Naive B cell (primary cell): ENCODE measurements around the gene C2orf49. TPM values are rescaled to one million over a fixed set of nuclear protein-coding genes. Genes with fewer than 3 reads are reported as not detected.

ENCODE experiments used
- ATAC-seq, 2 donors: fragments of 150-1000 bp; cut with Tn5 transposase; 2 replicates each; pipeline ENCODE4 v1.10.0; 2021; ENCODE audit warnings: low read depth in 2 of 2, mild to moderate bottlenecking in 2 of 2, moderate library complexity in 2 of 2
- DNase-seq: peaks from one replicate; pipeline ENCODE4 v3.0.0; 2022
- H3K27ac Mint-ChIP-seq, 6 donors: one replicate each; pipeline ENCODE4 v1.8.0; 2020 to 2022; ENCODE audit warnings: mild to moderate bottlenecking in 6 of 6, mixed read lengths in 6 of 6, moderate library complexity in 5 of 6, inconsistent platforms in 2 of 6
- H3K27me3 Mint-ChIP-seq, 3 donors: one replicate each; pipeline ENCODE4 v1.8.0; 2021 to 2022; ENCODE audit warnings: mixed read lengths in 3 of 3, mild to moderate bottlenecking in 1 of 3
- H3K36me3 Mint-ChIP-seq, 2 donors: one replicate each; pipeline ENCODE4 v1.8.0; 2020 to 2022; ENCODE audit warnings: mixed read lengths in 2 of 2, inconsistent platforms in 1 of 2, mild to moderate bottlenecking in 1 of 2
- H3K4me1 Mint-ChIP-seq, 3 donors: one replicate each; pipeline ENCODE4 v1.8.0; 2020 to 2022; ENCODE audit warnings: mixed read lengths in 3 of 3, inconsistent platforms in 1 of 3, mild to moderate bottlenecking in 1 of 3, moderate library complexity in 1 of 3
- H3K4me3 Mint-ChIP-seq, 8 donors: one replicate each; pipeline ENCODE4 v1.8.0; 2020 to 2022; ENCODE audit warnings: mild to moderate bottlenecking in 8 of 8, mixed read lengths in 8 of 8, moderate library complexity in 8 of 8, inconsistent platforms in 2 of 8
- H3K9me3 Mint-ChIP-seq, 7 donors: one replicate each; pipeline ENCODE4 v1.8.0; 2020 to 2022; ENCODE audit warnings: mixed read lengths in 7 of 7, mild to moderate bottlenecking in 5 of 7, inconsistent platforms in 2 of 7, moderate library complexity in 1 of 7
- polyA plus RNA-seq, 6 donors: library from polyadenylated mRNA; unstranded; fragments of 300-500 nt; fragmentation: Illumina TruSeq; gene quantifications; one replicate each; pipeline ENCODE4 v1.2.3, GENCODE V29; 2021; ENCODE audit warnings: low read depth in 6 of 6

C2orf49 gene
- polyA plus RNA-seq, 6 donors from 2014 or later, result 12.0 to 16.3 (median 12.7) TPM

DNA sequence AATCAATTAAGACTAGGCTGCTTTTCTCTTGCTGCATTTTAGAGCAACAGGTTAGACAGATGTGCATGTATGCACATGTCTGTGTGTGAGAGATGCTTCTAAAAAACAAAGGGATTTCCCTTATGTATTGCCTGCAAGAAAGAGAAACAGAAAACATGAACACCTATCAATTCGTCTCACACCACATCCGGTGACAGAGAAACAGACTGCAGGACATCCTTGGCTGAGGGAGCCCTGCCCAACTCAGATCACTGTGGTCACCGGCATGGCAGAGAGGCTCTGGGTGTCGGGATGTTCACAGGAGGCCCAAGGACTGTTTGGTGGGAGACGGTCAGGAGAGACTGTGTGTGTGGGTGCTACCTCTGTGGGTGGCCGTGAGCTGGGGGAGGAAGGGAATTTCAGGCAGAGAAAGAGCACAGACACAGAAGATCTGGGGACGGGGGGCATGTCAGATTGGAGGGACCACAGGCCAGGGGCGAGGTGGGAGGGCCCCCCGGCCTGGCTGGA, 36.6 kb downstream of the C2orf49 start:
- Mint-ChIP-seq H3K4me3 (no peak overlapping the region), H3K4me1 (peaks cover 5 to 12% (median 9%) of the 10 kb centered on the region in 3 donors), H3K9me3 (no peaks in the 10 kb centered on the region), H3K27ac (peak overlapping the region in 1 of 6 donors; percentile 20), H3K36me3 (no peaks in the 10 kb centered on the region), H3K27me3 (peaks cover 7 to 17% (median 8%) of the 10 kb centered on the region in 3 donors)
- ATAC-seq, result no peak
- no peak for DNase-seq

DNA sequence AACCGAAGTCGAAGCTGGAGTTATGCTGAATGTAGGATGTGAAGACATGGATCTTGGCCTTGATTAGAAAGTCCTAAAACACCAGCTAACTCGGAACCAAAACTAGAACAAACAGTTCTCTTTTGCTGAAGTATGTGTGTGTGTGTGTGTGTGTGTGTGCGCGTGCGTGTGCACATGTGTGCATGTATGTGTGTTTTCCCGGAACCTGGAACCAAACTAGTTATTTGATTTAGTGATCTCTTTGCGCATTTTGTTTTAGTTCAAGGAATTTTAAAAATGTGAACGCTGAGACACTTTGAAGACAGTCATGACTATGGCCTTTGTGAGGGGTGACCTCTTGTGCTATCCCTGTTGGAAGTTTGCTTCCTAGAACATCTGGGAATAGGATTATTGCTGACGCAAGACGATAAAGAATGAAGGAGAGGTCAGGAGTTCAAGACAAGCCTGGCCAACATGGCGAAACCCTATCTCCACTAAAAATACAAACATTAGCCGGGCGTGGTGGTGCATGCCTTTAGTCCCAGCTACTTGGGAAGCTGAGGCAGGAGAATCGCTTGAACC, 37.7 kb downstream of the C2orf49 start:
- H3K36me3 Mint-ChIP-seq, result no peaks in the 10 kb centered on the region
- peaks cover 0 to 2% (median 2%) of the 10 kb centered on the region in 3 donors for H3K4me1 Mint-ChIP-seq
- H3K9me3 Mint-ChIP-seq, result no peaks in the 10 kb centered on the region
- no peak overlapping the region for H3K4me3 Mint-ChIP-seq
- peaks cover 3 to 10% (median 10%) of the 10 kb centered on the region in 3 donors for H3K27me3 Mint-ChIP-seq
- no peak for DNase-seq
- ATAC-seq, result no peak
- no peak overlapping the region for H3K27ac Mint-ChIP-seq

DNA sequence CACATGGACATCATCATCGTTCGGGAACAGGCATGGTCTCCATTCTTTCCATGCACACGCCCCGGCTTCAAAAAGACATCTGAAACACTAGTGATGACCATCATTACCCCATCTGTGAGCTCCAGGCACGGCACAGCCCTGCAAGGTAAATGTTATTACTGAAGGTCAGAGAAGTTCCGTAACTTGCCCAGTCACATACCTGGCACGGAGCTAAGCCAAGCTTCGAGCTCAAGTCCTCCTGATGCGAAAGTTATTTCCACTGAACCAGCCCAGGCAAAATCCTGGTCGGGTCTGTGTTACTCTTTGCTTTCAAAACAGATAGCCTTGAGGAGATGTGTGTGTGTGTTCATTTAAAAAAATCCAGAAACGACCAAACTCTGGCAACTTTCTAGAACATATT, 38.7 kb downstream of the C2orf49 start:
- Mint-ChIP-seq H3K27ac (no peak overlapping the region), H3K4me1 (no peaks in the 10 kb centered on the region), H3K4me3 (no peak overlapping the region), H3K9me3 (no peaks in the 10 kb centered on the region), H3K36me3 (no peaks in the 10 kb centered on the region), H3K27me3 (peaks cover 3 to 8% (median 8%) of the 10 kb centered on the region in 3 donors)
- DNase-seq (no peak), ATAC-seq (no peak)

DNA sequence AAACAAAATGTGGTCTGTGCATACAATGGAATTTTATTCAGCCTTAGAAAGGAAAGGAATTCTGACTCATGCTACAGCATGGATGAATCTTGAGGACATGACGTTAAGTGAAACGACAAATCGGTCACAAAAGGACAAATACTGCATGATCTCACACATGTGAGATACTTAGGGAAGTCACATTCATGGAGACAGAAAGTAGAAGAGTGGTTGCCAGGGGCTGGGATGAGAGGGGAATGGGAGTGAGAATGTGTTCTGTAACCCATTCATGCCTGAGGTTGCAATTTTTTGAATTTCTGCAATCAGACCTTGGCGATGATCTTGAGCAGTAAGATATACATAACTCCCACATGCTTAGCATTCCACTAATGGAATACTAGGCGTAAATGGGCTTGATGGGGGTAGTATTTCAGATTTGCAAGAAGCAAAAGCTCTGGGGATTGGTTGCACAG, 39.5 kb downstream of the C2orf49 start:
- DNase-seq, result no peak
- Mint-ChIP-seq H3K27ac (peak overlapping the region in 1 of 6 donors; percentile 77), H3K4me3 (no peak overlapping the region), H3K36me3 (no peaks in the 10 kb centered on the region), H3K4me1 (no peaks in the 10 kb centered on the region), H3K27me3 (peaks cover 3 to 8% (median 8%) of the 10 kb centered on the region in 3 donors), H3K9me3 (no peaks in the 10 kb centered on the region)
- no peak for ATAC-seq

DNA sequence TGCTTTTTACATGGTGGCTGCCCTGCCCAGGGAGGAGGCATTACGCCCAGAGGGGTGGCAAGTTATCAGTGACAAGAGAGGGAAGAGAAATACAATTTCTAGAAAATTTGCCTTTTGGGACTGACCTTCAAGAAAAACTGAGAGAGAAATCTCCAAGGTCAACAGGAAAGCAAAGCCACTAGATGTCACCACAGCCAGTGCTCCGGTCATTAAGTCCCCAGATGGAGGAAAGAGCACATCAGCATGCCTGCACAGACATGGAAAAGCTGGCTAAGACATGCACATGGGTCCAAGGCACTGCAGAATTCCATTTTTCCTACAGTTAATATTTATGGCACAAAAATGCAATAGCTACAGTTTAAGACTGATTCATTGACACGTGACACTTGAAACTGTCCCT, 40.5 kb downstream of the C2orf49 start:
- no peak overlapping the region for H3K4me3 Mint-ChIP-seq
- DNase-seq (no peak), ATAC-seq (no peak)
- H3K4me1 Mint-ChIP-seq, result no peaks in the 10 kb centered on the region
- peaks cover 3 to 8% (median 8%) of the 10 kb centered on the region in 3 donors for H3K27me3 Mint-ChIP-seq
- no peaks in the 10 kb centered on the region for H3K9me3 Mint-ChIP-seq
- H3K36me3 Mint-ChIP-seq, result no peaks in the 10 kb centered on the region
- no peak overlapping the region for H3K27ac Mint-ChIP-seq

DNA sequence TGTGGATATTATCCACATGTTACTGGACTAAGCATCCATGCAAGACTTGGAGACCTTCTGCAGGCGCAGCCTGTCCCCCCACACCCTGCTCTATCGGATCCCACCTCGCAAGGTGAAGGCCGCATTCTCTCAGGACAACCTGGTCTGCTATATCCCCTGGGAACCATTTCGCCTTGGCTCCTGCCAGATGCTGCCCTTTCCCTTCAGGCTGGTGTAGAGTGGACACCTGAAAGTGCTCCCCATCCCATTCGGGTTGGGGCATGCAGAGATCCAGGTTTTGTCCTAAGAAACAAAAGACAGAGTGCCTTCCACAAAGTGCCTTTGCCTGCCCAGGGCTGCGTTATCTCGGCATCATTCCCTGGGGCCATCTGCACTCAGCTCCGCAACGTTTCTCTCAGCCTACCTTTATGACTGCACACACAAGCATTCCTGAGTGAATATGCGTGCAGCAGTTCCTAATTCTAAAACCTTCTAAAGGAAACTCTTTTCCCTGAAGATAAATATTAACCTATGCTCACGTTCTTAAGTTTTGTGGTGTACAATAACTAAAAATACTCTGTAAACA, 41.0 kb downstream of the C2orf49 start:
- no peaks in the 10 kb centered on the region for H3K9me3 Mint-ChIP-seq
- ATAC-seq, result no peak
- DNase-seq, result no peak

DNA sequence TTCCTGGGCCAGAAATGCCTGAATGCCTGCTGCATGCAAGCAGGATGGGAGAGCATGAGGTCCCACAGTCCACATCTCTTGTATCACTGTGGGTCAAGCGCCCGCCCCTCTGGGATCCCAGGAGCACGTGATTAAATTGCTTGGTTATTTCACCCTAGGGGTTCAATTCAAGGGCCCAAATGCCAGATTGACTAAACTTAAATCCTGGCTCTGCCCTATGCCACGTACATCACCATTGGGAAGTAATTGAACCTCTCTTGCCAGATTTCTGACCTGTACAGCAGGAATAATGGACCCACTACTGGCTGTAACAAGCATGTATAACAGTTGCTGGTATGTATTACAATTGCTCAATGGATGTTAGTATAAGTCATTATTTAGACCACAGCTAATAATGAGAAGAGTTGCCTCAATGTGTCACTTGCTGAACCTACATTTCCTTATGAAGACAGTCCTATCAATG, 41.6 kb downstream of the C2orf49 start:
- H3K9me3 Mint-ChIP-seq, result no peaks in the 10 kb centered on the region
- H3K27me3 Mint-ChIP-seq, result peaks cover under 1 to 8% (median 6%) of the 10 kb centered on the region in 3 donors
- DNase-seq (no peak), ATAC-seq (no peak)
- no peaks in the 10 kb centered on the region for H3K36me3 Mint-ChIP-seq
- H3K4me3 Mint-ChIP-seq, result no peak overlapping the region
- no peak overlapping the region for H3K27ac Mint-ChIP-seq
- no peaks in the 10 kb centered on the region for H3K4me1 Mint-ChIP-seq

More for the DNA sequence above, 41.0 kb downstream of the C2orf49 start:
- Mint-ChIP-seq H3K36me3 (no peaks in the 10 kb centered on the region), H3K27ac (no peak overlapping the region), H3K27me3 (peaks cover 1 to 8% (median 8%) of the 10 kb centered on the region in 3 donors), H3K4me1 (no peaks in the 10 kb centered on the region), H3K4me3 (no peak overlapping the region)

DNA sequence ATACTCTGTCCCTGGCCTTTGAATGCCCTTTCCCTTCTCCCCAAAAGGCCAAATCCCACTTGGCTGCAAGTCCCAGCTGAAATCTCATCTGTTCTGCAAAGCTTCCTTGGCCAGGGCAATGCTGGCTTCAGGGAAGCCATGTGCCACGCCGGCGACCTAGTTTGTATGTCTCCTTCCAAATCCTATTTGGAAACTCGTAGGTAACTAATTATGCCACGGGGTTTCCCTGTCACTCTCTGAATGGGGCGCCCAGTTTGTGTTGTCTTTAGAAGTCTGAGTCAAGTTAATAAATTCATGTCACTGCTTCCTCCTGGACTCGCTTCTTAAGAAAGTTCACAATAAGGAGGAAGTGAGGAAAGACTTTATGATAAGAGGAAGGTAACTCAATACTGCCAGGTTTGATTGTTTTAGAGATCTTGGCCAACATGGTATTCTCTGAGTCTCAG, 42.4 kb downstream of the C2orf49 start:
- no peak overlapping the region for H3K27ac Mint-ChIP-seq

DNA sequence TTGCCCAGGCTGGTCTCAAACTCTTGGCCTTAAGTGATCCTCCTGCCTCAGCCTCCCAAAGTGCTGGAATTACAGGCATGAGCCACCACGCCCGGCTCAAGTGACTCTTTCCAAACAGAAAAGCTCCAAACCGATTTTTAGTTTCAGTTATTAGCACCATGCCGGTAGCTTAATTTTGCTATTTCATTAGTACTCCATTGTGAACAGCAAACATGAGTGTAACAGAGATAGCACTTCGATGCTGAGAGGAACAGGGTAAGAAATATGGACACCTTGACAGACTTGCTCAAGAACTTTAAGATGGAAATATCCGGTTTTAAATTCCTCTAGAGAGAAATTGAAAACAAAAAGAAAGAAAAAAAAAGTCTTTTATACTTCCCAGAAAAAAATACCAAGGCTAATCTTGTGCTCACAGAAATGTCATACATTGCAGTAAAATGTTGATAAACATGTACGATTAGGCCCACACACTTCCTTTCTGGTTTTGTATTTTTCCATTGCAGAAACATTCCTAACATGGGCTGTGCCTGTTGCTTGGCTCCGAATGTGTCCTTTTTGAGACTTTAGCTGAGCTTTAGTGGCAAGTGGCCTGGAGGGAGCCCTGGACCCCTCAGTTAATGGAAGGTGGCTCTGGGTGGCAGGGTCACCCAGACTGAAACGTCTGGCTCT, 43.2 kb downstream of the C2orf49 start:
- Mint-ChIP-seq H3K27me3 (peaks cover 8 to 15% (median 8%) of the 10 kb centered on the region in 3 donors), H3K4me3 (no peak overlapping the region), H3K9me3 (no peaks in the 10 kb centered on the region), H3K27ac (peak overlapping the region in 1 of 6 donors; percentile 74), H3K36me3 (no peaks in the 10 kb centered on the region), H3K4me1 (no peaks in the 10 kb centered on the region)
- no peak for ATAC-seq
- no peak for DNase-seq

More for the DNA sequence above, 42.4 kb downstream of the C2orf49 start:
- DNase-seq, result no peak
- Mint-ChIP-seq H3K4me3 (no peak overlapping the region), H3K27me3 (peaks cover 6 to 8% (median 7%) of the 10 kb centered on the region in 3 donors), H3K9me3 (no peaks in the 10 kb centered on the region), H3K36me3 (no peaks in the 10 kb centered on the region), H3K4me1 (no peaks in the 10 kb centered on the region)
- ATAC-seq, result no peak

DNA sequence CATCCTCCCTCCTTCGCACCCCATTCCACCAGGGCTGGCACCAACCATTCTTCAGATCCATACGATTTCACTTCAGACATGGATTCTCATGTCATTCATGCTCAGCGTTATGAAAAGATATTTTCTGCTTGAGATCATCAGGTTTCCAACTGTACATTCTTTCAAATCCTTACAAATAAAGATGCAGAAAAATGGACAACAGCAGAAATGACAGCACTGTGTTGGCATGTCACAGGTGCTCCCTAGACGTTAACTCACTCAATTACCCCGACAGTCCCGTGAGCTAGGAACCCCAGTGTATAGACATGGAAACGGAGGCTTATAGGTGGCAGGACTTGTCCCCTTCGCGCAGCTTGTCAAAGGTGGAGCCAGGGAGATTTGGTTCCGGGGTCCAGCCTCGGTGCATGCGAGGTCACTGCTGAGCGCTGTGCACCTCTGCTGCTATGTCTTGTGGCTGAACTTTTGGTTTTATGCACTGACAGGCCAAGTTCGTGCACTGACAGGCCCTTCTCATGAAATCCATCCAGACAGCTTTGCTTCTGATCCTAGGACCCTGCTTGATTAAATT, 43.8 kb downstream of the C2orf49 start:
- Mint-ChIP-seq H3K9me3 (no peaks in the 10 kb centered on the region), H3K36me3 (no peaks in the 10 kb centered on the region), H3K4me3 (no peak overlapping the region), H3K27ac (no peak overlapping the region), H3K4me1 (no peaks in the 10 kb centered on the region), H3K27me3 (peaks cover 8 to 21% (median 13%) of the 10 kb centered on the region in 3 donors)
- no peak for ATAC-seq
- DNase-seq, result no peak

DNA sequence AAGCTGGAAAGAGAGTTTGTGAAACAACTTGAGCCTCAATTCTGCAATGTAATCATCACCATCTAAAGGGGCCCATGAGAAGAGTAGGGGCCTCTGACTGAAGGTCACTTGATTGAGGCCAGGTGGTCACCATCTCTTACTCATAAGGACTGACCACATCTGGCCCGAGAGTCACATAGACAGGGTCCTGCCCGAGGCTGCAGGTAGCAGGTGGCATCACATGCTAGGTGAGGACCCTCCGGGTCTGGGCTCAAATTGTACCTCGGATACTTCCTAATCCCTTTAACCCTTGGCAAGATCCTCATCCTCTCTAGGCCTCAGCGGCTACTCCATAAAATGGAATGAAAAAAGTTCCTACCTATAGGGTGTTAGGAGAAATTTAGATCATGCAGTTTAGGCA, 44.8 kb downstream of the C2orf49 start:
- Mint-ChIP-seq H3K4me3 (no peak overlapping the region), H3K27ac (no peak overlapping the region), H3K36me3 (no peaks in the 10 kb centered on the region), H3K4me1 (no peaks in the 10 kb centered on the region), H3K9me3 (no peaks in the 10 kb centered on the region), H3K27me3 (peaks cover 8 to 17% (median 16%) of the 10 kb centered on the region in 3 donors)
- DNase-seq (no peak), ATAC-seq (no peak)

DNA sequence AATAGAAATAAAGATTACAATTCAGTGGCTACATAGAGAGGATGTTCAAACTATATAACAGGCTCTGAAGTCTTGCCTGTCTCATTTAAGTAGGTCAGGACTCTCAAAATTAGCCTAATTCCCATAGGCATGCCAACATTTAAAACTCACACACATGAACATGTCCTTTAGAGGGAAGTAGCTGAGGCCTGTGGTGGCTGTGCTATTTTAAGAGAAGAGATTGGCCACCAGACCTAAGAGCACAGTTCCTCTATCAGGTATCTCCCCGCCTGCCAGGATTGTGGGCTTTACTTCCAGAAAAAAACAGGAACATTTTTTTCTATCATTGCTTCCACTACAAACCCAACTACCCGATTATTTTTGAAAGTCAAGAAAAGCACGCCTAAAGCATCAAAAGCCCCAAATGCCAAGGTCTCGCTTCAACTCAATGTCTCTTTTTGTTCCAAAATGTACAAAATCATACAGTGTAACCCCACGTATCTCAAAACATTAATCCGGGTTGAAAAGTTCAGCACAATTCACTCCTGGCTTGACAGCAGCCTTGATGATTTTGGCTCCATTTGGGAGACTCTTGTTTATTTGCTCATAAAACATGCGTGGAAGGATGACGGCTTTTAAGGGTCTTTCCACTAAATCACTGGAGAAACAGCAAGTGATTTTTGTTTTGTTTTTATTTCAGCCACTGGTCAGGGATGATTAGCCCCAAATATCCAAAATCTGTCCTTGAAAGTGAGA, 46.3 kb downstream of the C2orf49 start:
- H3K36me3 Mint-ChIP-seq, result no peaks in the 10 kb centered on the region
- H3K4me1 Mint-ChIP-seq, result no peaks in the 10 kb centered on the region
- H3K27ac Mint-ChIP-seq, result no peak overlapping the region
- H3K4me3 Mint-ChIP-seq, result no peak overlapping the region
- DNase-seq, result no peak
- no peak for ATAC-seq
- H3K9me3 Mint-ChIP-seq, result peaks cover 0 to 7% (median 0%) of the 10 kb centered on the region in 7 donors
- peaks cover 8 to 26% (median 19%) of the 10 kb centered on the region in 3 donors for H3K27me3 Mint-ChIP-seq

DNA sequence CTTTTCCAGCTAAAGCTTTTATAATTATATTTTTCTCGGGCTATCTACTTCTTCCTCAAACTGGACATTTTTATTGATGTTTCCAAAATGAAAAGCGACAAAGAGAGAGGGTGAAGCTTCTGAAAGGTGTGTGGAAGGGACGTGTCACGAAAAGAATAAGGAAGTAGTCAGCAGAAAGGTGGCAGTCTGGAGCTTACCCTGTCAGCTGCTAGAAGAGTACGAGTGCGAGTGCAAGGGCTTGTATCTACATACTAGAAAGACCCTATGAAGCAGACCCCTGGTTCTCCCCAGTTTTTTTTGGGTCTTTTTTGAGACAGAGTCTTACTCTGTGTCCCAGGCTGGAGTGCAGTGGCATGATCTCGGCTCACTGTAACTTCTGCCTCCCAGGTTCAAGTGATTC, 46.9 kb downstream of the C2orf49 start:
- H3K4me1 Mint-ChIP-seq, result no peaks in the 10 kb centered on the region
- H3K4me3 Mint-ChIP-seq, result no peak overlapping the region
- no peak overlapping the region for H3K27ac Mint-ChIP-seq

More for the DNA sequence above, 46.9 kb downstream of the C2orf49 start:
- peaks cover 8 to 26% (median 19%) of the 10 kb centered on the region in 3 donors for H3K27me3 Mint-ChIP-seq
- H3K36me3 Mint-ChIP-seq, result no peaks in the 10 kb centered on the region
- no peak for DNase-seq
- peaks cover 0 to 7% (median 0%) of the 10 kb centered on the region in 7 donors for H3K9me3 Mint-ChIP-seq
- ATAC-seq, result no peak
